ENCODE data around the gene RAP2A.

GRCh38 chr13:97512732-97513131, 78.8 kb downstream of the RAP2A start:
- TF ChIP-seq POLR2A (IDR thresholded peaks at IDR 0.05) = no peak
- no peak for TF ChIP-seq CTCF (IDR thresholded peaks at IDR 0.05)
- no peak for TF ChIP-seq POLR2AphosphoS5 (IDR thresholded peaks at IDR 0.05)
- no peak for TF ChIP-seq EP300 (IDR thresholded peaks at IDR 0.05; ENCODE audit: low read depth)
